ENCODE results near the gene GYG2.

DNA sequence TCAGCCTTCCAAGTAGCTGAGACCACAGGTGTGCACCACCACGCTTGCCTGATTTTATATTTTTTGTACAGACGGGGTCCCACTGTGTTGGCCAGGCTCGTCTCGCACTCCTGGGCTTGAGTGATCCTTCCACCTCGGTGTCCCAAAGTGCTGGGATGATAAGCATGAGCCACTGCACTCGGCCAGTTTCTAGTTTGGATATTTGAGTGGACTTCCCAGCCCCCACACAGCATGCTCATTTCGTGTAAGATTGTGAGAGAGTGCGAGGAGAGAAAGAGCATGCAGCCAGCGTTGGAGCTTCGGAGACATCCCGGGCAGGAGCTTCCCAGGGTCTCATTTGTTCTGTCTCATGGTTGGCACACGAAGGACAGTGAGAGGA, 68.6 kb downstream of the GYG2 start:
- TF ChIP-seq RCOR1 (IDR thresholded peaks at IDR 0.05; ENCODE audit: low read length) (no peak), MXI1 (IDR thresholded peaks at IDR 0.05; ENCODE audit: low read depth, low read length) (no peak), ELF1 (IDR thresholded peaks at IDR 0.05) (no peak), RFX5 (IDR thresholded peaks at IDR 0.05; ENCODE audit: low read length) (no peak), YY1 (IDR thresholded peaks at IDR 0.05; ENCODE audit: low read depth) (no peak)
- TF ChIP-seq, protein P1, sequence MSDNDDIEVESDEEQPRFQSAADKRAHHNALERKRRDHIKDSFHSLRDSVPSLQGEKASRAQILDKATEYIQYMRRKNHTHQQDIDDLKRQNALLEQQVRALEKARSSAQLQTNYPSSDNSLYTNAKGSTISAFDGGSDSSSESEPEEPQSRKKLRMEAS (IDR thresholded peaks at IDR 0.05; ENCODE audit: low read depth): no peak
- TF ChIP-seq, protein P2, sequence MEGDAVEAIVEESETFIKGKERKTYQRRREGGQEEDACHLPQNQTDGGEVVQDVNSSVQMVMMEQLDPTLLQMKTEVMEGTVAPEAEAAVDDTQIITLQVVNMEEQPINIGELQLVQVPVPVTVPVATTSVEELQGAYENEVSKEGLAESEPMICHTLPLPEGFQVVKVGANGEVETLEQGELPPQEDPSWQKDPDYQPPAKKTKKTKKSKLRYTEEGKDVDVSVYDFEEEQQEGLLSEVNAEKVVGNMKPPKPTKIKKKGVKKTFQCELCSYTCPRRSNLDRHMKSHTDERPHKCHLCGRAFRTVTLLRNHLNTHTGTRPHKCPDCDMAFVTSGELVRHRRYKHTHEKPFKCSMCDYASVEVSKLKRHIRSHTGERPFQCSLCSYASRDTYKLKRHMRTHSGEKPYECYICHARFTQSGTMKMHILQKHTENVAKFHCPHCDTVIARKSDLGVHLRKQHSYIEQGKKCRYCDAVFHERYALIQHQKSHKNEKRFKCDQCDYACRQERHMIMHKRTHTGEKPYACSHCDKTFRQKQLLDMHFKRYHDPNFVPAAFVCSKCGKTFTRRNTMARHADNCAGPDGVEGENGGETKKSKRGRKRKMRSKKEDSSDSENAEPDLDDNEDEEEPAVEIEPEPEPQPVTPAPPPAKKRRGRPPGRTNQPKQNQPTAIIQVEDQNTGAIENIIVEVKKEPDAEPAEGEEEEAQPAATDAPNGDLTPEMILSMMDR (IDR thresholded peaks at IDR 0.05): no peak

Measured in SK-N-SH (cell line).